Measurements from ENCODE around the gene TMA7.

TMA7 gene

DNA sequence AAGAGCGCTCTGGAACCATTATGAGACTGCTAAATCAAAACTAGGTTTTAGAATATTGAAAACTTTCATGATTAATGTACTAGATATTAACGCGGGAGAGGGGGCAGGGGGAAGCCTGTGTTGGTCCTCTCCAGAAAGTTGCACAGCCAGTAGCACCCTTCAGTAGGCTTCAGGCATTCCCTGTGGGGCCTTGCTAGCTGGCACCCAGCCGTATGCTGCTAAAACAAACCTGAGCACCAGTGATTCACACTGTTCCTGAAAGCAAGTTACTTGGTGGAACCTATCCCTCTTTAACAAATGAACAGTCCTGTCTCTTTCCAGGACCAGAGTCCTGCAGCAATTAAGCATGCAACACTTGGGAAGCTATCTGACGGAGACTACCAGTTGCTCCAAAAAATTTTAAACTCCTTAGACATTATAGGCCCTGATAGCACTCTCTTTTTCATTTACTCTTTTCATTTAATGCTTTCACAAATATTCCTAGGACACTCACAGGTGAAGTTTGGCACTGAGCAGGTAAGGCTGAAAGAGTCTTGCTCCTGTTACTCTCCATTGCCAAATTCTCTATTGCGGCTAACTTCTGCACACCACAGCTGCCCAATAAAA is 5.3 kb downstream of the TMA7 start:
- TF ChIP-seq CTCF (IDR thresholded peaks at IDR 0.05; ENCODE audit: extremely low read depth, missing control alignments), result no peak
- DNase-seq (ENCODE audit: low spot score), result no peak

DNA sequence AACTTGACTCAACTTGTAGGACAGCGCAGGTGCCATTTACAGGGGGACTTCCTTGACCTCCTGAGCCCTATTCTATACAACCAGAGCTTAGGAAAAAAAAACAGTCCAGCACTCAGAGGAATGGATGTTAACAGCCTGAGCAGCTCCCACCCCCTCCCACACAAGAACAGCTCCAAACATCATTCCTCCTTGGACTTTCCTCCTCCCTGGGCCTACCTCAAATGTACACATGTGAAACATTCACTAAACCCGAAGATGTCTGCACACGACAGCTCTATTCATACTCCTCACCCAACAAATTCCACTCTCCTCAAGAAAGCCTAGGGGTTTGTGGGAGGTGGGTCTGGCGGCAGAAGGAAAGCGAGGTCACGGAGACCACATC is 6.0 kb downstream of the TMA7 start:
- DNase-seq (ENCODE audit: low spot score), result no peak
- no peak for TF ChIP-seq CTCF (IDR thresholded peaks at IDR 0.05; ENCODE audit: extremely low read depth, missing control alignments)

DNA sequence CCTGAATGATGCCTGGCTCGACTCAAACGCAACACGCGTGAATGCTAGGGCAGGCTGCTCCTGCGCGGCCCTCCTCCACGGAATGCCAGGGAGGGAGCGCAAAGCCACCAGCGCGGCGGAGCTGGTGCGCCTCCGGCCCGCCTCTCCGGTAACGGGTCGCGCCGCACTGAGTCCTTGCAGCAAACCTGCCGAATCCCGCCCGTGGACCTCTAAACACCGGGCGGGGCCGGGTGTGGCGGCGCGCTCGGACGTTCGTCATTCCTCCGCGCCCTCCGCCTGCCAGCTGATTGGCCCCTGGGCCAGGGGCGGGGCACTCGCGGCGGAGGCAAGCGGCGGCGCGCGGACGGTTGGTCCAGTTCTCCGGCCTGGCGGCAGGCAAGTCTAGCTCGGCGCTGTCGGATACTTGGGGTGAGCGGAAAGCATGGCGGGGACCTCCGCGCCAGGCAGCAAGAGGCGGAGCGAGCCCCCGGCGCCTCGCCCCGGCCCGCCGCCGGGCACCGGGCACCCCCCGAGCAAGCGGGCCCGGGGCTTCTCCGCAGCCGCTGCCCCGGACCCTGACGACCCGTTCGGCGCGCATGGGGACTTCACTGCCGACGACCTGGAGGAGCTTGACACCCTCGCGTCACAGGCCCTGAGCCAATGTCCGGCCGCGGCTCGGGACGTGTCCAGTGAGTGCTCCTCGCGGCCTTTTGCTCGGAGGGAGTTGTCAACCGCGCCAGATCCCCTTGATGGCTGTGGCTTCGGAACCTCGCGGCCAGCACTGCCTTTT is 6.6 kb downstream of the TMA7 start, which contains the start of gene ATRIP:
Gene ATRIP, plus strand, starts transcription at position 313 of the 769 bp plus-strand sequence. Its CDS starts 109 bp downstream, at position 422.
- peak; percentile 97 for DNase-seq (ENCODE audit: low spot score)
- no peak for TF ChIP-seq CTCF (IDR thresholded peaks at IDR 0.05; ENCODE audit: extremely low read depth, missing control alignments)

DNA sequence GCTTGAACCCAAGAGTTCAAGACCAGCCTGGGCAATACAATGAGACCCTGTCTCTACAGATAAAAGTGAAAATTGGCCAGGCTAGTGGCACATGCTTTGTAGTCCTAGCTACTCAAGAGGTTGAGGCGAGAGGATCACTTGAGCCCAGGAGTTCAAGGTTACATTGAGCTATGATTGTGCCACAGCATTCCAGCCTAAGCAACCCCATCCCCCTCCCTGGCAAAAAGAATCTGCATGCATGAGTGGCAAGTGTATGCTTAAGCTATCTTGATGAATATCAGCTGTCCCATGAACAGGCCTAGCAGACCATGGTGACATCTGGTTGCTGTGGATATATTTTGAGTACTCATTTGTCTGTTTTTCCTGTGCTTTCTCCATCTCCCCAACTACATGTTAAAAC is 11.2 kb downstream of the TMA7 start:
- TF ChIP-seq CTCF (IDR thresholded peaks at IDR 0.05; ENCODE audit: extremely low read depth, missing control alignments), result no peak

DNA sequence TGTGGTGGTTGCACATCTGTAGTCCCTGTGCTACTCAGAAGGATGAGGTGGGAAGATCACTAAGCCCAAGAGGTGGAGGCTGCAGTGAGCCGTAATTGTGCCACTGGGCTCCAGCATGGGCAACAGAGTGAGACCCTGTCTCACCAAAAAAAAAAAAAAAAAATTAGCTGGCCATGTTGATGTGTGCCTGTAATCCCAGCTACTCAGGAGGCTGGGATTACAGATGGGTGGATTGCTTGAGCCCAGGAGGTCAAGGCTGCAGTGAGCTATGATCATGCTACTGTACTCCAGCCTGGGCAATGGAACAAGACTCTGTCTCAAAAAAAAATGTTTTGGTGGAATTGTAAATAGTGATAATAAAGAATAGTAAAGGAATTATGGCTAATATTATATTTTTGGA is 16.4 kb downstream of the TMA7 start:
- no peak for TF ChIP-seq CTCF (IDR thresholded peaks at IDR 0.05; ENCODE audit: extremely low read depth, missing control alignments)
- no peak for DNase-seq (ENCODE audit: low spot score)

More for the DNA sequence above, 11.2 kb downstream of the TMA7 start:
- no peak for DNase-seq (ENCODE audit: low spot score)

GRCh38 chr3:48459331-48459730 is 19.3 kb downstream of the TMA7 start:
- no peak for DNase-seq (ENCODE audit: low spot score)
- TF ChIP-seq CTCF (IDR thresholded peaks at IDR 0.05; ENCODE audit: extremely low read depth, missing control alignments), result no peak

GRCh38 chr3:48459773-48460516 is 19.9 kb downstream of the TMA7 start:
- DNase-seq (ENCODE audit: low spot score), result no peak
- TF ChIP-seq CTCF (IDR thresholded peaks at IDR 0.05; ENCODE audit: extremely low read depth, missing control alignments), result no peak

All from GM20000 (cell line).